DMS 273 treated with DMSO at 0.1 percent for 48 hours (cell line): ENCODE data around the gene IFNG.

ENCODE experiments used
- DNase-seq: peaks from one replicate; lab custom pipeline; 2025; lab: John Stamatoyannopoulos, UW

IFNG gene

DNA sequence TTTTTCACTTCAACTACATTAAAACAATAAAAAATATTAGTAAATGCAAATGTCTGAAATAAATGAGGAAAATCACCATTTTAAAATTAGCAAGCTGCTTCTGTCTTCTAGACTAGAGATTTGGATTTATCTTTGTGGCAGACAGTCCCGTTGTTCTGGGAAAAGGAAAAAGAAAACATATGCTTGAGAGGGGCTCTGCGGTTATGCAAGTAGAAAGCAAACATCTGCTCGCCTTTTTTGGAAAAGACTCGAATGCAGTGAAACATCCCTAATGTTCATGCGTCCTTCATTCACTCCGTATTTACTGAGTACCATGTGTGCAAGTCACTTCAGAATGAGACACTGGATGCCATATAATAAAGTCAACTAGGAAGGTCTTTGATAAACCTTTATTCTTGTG lies 44.9 kb downstream of the IFNG start:
- peak; percentile 7 for DNase-seq

GRCh38 chr12:68113644-68114043 lies 45.9 kb downstream of the IFNG start:
- DNase-seq: no peak

- no peak for DNase-seq
Measured at GRCh38 chr12:68111995-68112394, 47.5 kb downstream of the IFNG start.

- DNase-seq: no peak
Measured at GRCh38 chr12:68109444-68110217, 49.9 kb downstream of the IFNG start.

DNA sequence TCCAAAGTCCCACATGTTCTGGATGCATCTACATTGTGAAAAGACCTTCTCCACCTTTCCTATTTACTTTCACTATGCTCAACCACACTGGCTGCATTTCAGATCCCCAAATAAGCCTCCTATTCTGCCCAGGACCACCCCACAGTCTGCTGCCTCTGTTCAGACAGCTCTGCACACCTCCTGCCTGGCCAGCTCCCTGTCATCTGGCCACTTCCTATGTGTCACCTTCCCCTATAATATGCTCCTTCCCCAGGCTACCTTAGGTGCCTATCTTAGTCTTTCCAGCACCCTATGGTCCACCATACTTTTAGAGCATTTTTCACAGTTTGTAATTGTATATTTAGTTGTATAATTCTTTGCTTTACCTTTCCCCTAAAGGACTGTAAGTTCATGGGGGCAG lies 50.5 kb downstream of the IFNG start:
- DNase-seq: no peak

DNA sequence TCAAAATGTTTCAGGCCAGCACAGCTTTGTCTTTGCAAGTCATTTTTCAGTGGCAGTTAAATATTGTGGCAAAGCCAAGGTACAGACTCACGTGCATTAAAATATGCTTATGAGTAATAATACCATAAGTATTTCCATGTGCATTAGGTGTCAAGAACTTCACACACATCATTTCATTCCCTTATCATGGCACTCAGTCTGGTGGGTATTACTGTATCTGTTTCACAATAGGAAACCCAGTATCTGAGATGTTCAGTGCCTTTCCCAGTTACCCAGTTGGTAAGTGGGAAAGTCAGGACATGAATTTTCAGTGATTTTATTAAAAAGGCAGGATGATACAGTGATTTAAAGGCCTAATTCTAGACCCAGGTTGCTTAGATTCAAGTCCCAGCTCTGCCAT lies 52.9 kb downstream of the IFNG start:
- no peak for DNase-seq

DNA sequence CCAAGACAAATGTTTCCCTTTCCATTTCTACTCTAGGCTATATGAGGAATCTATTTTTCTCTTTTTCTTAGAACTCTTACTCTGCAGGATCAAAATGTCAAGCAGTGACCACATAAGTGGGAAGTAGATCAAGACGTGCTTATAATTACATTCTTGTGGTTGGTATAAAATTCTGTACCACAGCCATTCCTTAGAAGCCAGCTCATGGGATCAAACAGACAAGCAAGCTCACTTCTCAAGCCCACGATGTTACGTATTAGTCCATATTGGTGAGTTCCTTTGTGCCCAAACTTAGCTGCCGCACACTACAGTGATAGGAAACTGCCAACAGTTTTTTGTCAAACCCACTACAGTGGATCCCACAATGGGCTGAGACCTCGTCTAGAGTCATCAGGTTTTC lies 53.4 kb downstream of the IFNG start:
- DNase-seq: no peak
